A549 (cell line): ENCODE measurements around the gene PSG2. TPM values are rescaled to one million over a fixed set of nuclear protein-coding genes. Genes with fewer than 3 reads are reported as not detected.
"Not testable (repeated sequence)": the region's sequence is repeated elsewhere in the genome, so short reads cannot be mapped to it uniquely, and the experiment has no call there.

Source experiments
- ATAC-seq, 2 experiments: fragments of 200-7000 bp in 1 of 2; fragments of >200 bp in 1 of 2; cut with Nextera tagmentation in 1 of 2; cut with Tn5 transposase in 1 of 2; 3 replicates each; pipeline versions ENCODE4 v1.8.0 to v1.9.1; 2018 to 2020; ENCODE audit warnings: mild to moderate bottlenecking in 1 of 2, moderate library complexity in 1 of 2
- CTCF ChIA-PET: fragments of 300-600 bp; sonication (Branson Sonifier 250); formaldehyde crosslinking; extraction: SDS; loops from one replicate; lab custom pipeline; 2021; ENCODE audit warnings: antibody characterized with exemption, inconsistent platforms; lab: Yijun Ruan, JAX
- POLR2A ChIA-PET: fragments of 350-600 bp; formaldehyde crosslinking; extraction: SDS; loops from one replicate; lab custom pipeline; 2021; ENCODE audit warnings: antibody characterized with exemption, inconsistent platforms; lab: Yijun Ruan, JAX
- DNase-seq, 2 experiments: peaks; one replicate each; pipeline versions ENCODE4 v3.0.0 to v3.0.0-alpha.2; 2011 to 2016; ENCODE audit warnings: low read depth in 1 of 2, low spot score in 1 of 2
- FAIRE-seq: peaks from 2 replicates; lab custom pipeline; 2011; peaks lifted over from hg19 to GRCh38; lab: Jason Lieb, UNC
- H3K27ac ChIP-seq, 2 experiments: fragments of >200 bp; sonication (Bioruptor Twin); formaldehyde crosslinking; 3 replicates each; pipeline ENCODE4 v1.5.1; 2016 to 2017
- H3K4me1 ChIP-seq: fragments of >200 bp; sonication (Bioruptor Twin); formaldehyde crosslinking; 3 replicates; pipeline ENCODE4 v1.6.1; 2016
- H3K4me2 ChIP-seq: fragments of >200 bp; sonication (Bioruptor Twin); formaldehyde crosslinking; 3 replicates; pipeline ENCODE4 v1.6.1; 2016
- H3K4me3 ChIP-seq: fragments of >200 bp; sonication (Bioruptor Twin); formaldehyde crosslinking; 3 replicates; pipeline ENCODE4 v1.5.1; 2016
- H3K9me3 ChIP-seq: fragments of >200 bp; sonication (Bioruptor Twin); formaldehyde crosslinking; 3 replicates; pipeline ENCODE4 v1.6.1; 2016
- FOSL2 ChIP-seq, 2 experiments: fragments of 450-650 bp in 1 of 2; fragments of >200 bp in 1 of 2; sonication (Bioruptor Twin) in 1 of 2; formaldehyde crosslinking; IDR thresholded peaks; 2 replicates each; pipeline versions ENCODE4 v1.5.0 to v1.6.1; 2016 to 2020; ENCODE audit warnings: mild to moderate bottlenecking in 1 of 2, moderate library complexity in 1 of 2
- GATA3 ChIP-seq: IDR thresholded peaks from 2 replicates; pipeline ENCODE4 v1.6.1; 2012; ENCODE audit warnings: borderline replicate concordance
- JUNB ChIP-seq: fragments of >200 bp; sonication (Bioruptor Twin); formaldehyde crosslinking; IDR thresholded peaks from 2 replicates; pipeline ENCODE4 v1.6.1; 2016
- MAFK ChIP-seq: fragments of 450-650 bp; IDR thresholded peaks from 2 replicates; pipeline ENCODE4 v1.6.1; 2014; ENCODE audit not compliant: partially characterized antibody
- MAX ChIP-seq: IDR thresholded peaks from 2 replicates; pipeline ENCODE4 v1.6.1; 2012
- WGBS: methylation state at CpG from one replicate; pipeline ENCODE4 v1.1.6; 2017; ENCODE audit errors: missing lambda C conversion rate; 5-methylcytosine and 5-hydroxymethylcytosine counted together
- polyA plus RNA-seq, 4 experiments: library from polyadenylated mRNA; depleted of rRNA in 3 of 4; stranded (reverse); fragments of >200 nt; fragmentation: RNase III in 1 of 4; extraction: RNeasy Plus Mini Kit Qiagen cat#74134 plus additional on column Dnase treatment in 1 of 4; gene quantifications; 2 replicates in 3 of 4; 3 replicates in 1 of 4; pipeline ENCODE4 v1.2.3, GENCODE V29; 2011 to 2017

The PSG2 gene
- polyA plus RNA-seq, 2 of the 4 experiments (the other 2 are of a cell fraction), result not detected

GRCh38 chr19:43120433-43121026 lies 38.0 kb upstream of the PSG2 start:
- TF ChIP-seq JUNB (peak; percentile 49), FOSL2 (CRISPR knock-in tag; IDR thresholded peaks at IDR 0.05) (peak; percentile 70), MAX (peak; percentile 57; the same call in 1 of the 2 replicates), GATA3 (peak; percentile 83; the same call in 1 of the 2 replicates)
- H3K4me3 ChIP-seq; CTCF ChIA-PET; POLR2A ChIA-PET; TF ChIP-seq FOSL2 (IDR thresholded peaks at IDR 0.05): not testable (repeated sequence)
- Histone ChIP-seq H3K4me2 (peak overlapping the region; percentile 54), H3K4me1 (peaks cover 26% of the 10 kb centered on the region), H3K9me3 (peaks cover 12% of the 10 kb centered on the region; the same call in 2 of the 3 replicates), H3K27ac (peak overlapping the region; percentile 66 to 82)
- DNase-seq (peak; percentile 35 to 53), FAIRE-seq (peak; percentile 28), ATAC-seq (peak; percentile 95 to 98)
- 13% methylated on average over 11 of the region's 11 CpGs for WGBS

- WGBS, result 35% methylated on average over 3 of the region's 3 CpGs
- Histone ChIP-seq H3K4me1 (peaks cover 26% of the 10 kb centered on the region), H3K4me2 (peak overlapping the region; percentile 54), H3K27ac (peak overlapping the region; percentile 66 to 78), H3K9me3 (peaks cover 18% of the 10 kb centered on the region)
- TF ChIP-seq MAFK, result peak; percentile 10
- DNase-seq, POLR2A ChIA-PET, H3K4me3 ChIP-seq, CTCF ChIA-PET, FAIRE-seq: not testable (repeated sequence)
- ATAC-seq, result peak in 1 of 2 experiments; percentile 14; a peak in 2 of 6 replicates
Measured at GRCh38 chr19:43119526-43119925, 37.0 kb upstream of the PSG2 start.

- H3K4me3 ChIP-seq, POLR2A ChIA-PET, FAIRE-seq, CTCF ChIA-PET, H3K4me2 ChIP-seq, DNase-seq, ATAC-seq, H3K27ac ChIP-seq: not testable (repeated sequence)
- Histone ChIP-seq H3K9me3 (peaks cover 24% of the 10 kb centered on the region), H3K4me1 (peaks cover 25% of the 10 kb centered on the region)
- 43% methylated on average over 3 of the region's 3 CpGs for WGBS
Measured at GRCh38 chr19:43116421-43116820, 33.9 kb upstream of the PSG2 start.

GRCh38 chr19:43115548-43115947 lies 33.0 kb upstream of the PSG2 start:
- ATAC-seq, POLR2A ChIA-PET, FAIRE-seq, H3K27ac ChIP-seq, H3K4me3 ChIP-seq, H3K4me2 ChIP-seq, CTCF ChIA-PET, DNase-seq: not testable (repeated sequence)
- WGBS, result 7% methylated on average over 1 of the region's 1 CpG
- H3K9me3 ChIP-seq, result peaks cover 24% of the 10 kb centered on the region
- peaks cover 17% of the 10 kb centered on the region for H3K4me1 ChIP-seq

- FAIRE-seq, POLR2A ChIA-PET, H3K27ac ChIP-seq, H3K4me2 ChIP-seq, H3K4me3 ChIP-seq, DNase-seq, CTCF ChIA-PET, ATAC-seq: not testable (repeated sequence)
- Histone ChIP-seq H3K9me3 (peaks cover 24% of the 10 kb centered on the region), H3K4me1 (peaks cover 12% of the 10 kb centered on the region)
Measured at GRCh38 chr19:43115064-43115463, 32.6 kb upstream of the PSG2 start.

- peaks cover 24% of the 10 kb centered on the region for H3K9me3 ChIP-seq
- H3K4me3 ChIP-seq, H3K4me1 ChIP-seq, DNase-seq, H3K4me2 ChIP-seq, H3K27ac ChIP-seq, CTCF ChIA-PET, FAIRE-seq, POLR2A ChIA-PET, ATAC-seq: not testable (repeated sequence)
- WGBS, result 74% methylated on average over 2 of the region's 2 CpGs
Measured at GRCh38 chr19:43114626-43115025, 32.1 kb upstream of the PSG2 start.

- H3K9me3 ChIP-seq, result peaks cover 25% of the 10 kb centered on the region
- FAIRE-seq, H3K4me1 ChIP-seq, DNase-seq, ATAC-seq, H3K4me2 ChIP-seq, H3K4me3 ChIP-seq, POLR2A ChIA-PET, H3K27ac ChIP-seq: not testable (repeated sequence)
- 82% methylated on average over 1 of the region's 1 CpG for WGBS
- CTCF ChIA-PET, result interaction anchor here (0.8 kb wide), 1 partner anchor 84 kb away, joined by 3 read pairs; no protein-coding TSS in a partner anchor
Measured at GRCh38 chr19:43107401-43107800, 24.9 kb upstream of the PSG2 start.
